ENCODE measurements around the gene NRG3.
"Not testable (repeated sequence)": the region's sequence is repeated elsewhere in the genome, so short reads cannot be mapped to it uniquely, and the experiment has no call there.

The NRG3 gene

DNA sequence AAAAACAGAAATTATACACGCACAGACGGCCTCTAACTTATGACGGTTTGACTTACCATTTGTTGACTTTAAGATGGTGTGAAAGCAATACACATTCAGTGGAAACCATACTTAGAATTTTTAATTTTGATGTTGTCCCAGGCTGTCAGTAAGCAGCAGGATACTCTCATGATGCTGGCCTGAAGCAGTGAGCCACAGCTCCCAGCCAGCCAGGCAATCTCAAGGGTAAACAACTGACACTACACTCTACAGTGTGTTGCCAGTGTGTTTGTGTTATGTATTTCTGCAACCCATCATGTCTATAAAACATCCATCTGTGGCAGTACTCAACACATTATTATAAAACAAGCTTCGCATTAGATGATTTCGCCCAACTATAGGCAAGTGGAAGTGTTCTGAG, 747.5 kb downstream of the NRG3 start:
- DNase-seq: no peak

- no peak for DNase-seq
Observed at GRCh38 chr10:82625512-82626189, 750.7 kb downstream of the NRG3 start.

GRCh38 chr10:82628373-82628772, 753.4 kb downstream of the NRG3 start:
- no peak for DNase-seq

DNA sequence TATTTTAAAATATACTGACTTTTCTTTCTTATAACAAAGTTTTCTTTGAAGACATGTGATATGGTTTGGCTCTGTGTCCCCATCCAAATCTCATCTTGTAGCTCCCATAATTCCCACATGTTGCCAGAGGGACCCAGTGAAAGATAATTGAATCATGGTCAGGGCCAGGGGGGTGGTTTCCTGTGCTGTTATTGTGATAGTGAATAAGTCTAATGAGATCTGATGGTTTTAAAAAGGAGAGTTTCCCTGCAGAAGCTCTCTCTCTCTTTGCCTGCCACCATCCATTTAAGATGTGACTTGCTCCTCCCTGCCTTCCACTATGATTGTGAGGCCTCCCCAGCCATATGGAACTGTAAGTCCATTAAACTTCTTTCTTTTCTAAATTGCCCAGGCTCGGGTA, 768.1 kb downstream of the NRG3 start:
- no peak for DNase-seq

- DNase-seq: no peak
Observed at GRCh38 chr10:82643601-82644000, 768.6 kb downstream of the NRG3 start.

DNA sequence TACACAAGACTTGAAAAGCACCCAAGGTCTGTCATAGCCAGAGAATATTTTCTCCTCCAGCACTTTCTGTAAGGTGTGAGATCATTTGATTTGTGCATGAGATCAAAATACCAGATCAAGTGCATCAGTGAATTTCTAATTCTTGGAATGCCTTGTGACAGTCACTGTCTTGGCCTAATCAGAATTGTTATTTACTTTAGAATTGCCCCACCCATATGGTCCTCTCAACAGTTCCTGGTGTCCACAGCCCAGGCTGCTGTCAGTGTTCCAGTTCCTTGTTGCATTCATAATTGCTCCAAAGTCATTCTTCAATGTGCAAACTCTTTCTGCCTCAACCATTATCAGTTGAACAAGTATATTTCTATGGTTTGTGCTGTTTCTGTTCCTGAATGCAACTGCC, 770.2 kb downstream of the NRG3 start:
- DNase-seq: no peak

- DNase-seq: no peak
Observed at GRCh38 chr10:82653244-82654155, 778.5 kb downstream of the NRG3 start.

GRCh38 chr10:82660205-82660604, 785.2 kb downstream of the NRG3 start:
- DNase-seq: no peak

DNA sequence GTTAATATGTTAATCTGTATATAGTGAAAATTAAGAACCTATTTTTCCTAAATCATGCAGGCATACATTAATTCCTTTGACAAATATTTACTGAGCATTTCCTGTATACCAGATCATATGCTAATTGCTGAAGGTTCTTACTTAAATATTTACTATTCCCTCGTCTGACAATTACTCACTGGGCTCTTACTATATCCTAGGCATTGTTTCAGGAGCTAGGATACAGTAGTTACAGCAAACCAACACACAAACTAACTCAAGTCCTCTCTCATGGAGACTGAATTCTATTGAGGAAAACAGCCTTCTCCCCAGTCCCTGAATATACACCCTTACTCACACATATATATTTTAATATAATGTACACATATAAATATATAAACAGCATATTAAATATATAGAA, 786.0 kb downstream of the NRG3 start:
- no peak for DNase-seq

DNA sequence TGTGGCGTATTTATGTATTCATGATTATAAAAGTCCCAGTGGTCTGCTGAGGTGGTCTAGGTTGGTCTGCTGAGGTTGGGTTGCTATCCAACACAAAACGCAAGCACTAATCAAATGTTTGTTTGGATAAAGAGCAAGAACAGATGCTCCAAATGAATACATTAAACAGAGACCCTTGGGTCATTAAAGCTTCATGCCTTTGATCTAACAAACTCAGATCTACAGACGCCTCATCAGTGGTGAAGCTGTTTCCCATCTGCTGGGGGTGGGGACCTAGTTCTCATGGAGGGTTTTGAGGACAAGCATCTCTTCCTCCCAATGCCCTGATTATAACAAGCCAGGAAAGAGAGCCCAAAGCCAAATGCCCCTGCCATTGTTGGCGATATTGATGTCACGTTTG, 786.7 kb downstream of the NRG3 start:
- DNase-seq: no peak

GRCh38 chr10:82668221-82668895, 793.4 kb downstream of the NRG3 start:
- DNase-seq: no peak

DNA sequence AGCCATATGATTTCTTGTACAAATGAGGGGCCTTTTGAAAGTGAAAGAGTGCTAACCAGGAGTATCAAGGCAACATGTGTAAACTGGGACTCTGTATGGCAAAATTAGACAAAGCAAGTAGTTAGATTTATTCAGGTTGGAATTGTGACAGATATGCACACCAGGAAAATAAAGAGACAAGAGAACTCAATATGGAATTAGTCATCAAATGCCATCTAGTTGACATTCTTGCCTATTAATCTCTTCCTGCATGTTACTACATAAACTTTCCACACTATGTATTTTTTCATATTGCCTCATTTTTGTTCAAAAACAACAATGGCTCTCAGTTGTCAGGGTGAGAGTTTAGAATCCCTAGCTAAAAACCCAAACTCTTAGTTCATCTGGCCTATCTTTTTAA, 799.0 kb downstream of the NRG3 start:
- DNase-seq: no peak

DNA sequence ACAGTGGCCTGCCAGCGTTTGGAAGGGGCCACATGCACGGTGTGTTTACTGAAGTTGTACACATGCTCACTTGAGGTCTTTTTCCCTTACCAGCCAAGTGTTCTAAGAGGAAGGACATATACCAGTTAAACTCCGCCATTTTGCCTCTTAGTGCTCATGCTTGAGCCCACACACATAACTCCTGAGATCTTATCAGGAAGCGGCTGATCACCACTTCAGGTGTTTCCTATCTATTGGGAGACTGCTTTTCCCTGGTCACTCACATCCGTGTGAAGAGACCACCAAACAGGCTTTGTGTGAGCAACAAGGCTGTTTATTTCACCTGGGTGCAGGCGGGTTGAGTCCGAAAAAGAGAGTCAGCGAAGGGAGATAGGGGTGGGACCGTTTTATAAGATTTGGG, 802.9 kb downstream of the NRG3 start:
- not testable (repeated sequence) for DNase-seq

GRCh38 chr10:82678451-82678850, 803.5 kb downstream of the NRG3 start:
- not testable (repeated sequence) for DNase-seq

- DNase-seq: no peak
Observed at GRCh38 chr10:82680608-82681007, 805.6 kb downstream of the NRG3 start.

- DNase-seq: no peak
Observed at GRCh38 chr10:82683945-82684344, 809.0 kb downstream of the NRG3 start.

GRCh38 chr10:82685087-82685486, 810.1 kb downstream of the NRG3 start:
- DNase-seq: no peak

- no peak for DNase-seq
Observed at GRCh38 chr10:82691211-82691610, 816.2 kb downstream of the NRG3 start.

DNA sequence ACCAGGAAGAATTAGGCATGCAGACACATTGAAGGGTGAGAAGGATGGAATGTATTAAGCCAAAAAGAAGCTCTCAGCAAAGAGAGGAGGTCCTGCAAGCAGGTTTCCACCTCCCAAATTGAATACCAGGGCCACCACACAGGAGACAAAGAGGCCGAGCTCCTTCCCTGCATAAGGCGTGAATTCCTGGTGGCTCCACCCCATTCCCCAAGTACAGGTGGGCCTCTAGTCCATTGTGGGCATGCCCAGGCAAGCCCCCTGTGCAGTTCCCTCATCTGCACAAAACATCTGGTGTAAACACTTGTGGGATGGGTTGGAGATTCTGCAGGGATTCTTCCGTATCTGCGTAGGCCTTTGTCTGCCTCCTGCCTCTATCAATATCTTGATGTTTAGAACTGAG, 817.5 kb downstream of the NRG3 start:
- no peak for DNase-seq

- DNase-seq: no peak
Observed at GRCh38 chr10:82721831-82722230, 846.8 kb downstream of the NRG3 start.

DNA sequence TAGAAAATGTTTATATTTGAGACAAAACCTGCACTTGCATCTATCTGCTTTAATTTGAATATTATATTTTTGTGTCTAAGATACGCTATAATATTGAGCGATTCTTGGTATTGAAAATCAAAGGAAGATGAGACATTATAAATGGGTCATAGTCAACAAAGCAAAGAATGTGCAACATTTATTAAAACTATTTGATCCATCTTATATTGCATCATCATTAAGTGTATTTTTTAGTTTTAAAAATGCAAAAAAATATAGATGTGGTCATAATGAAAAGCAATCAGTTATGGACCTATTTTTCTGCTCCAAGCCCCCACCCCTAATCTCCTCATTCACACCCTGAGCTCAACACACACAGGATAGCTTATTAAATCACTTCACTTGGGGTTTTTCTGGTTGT, 847.3 kb downstream of the NRG3 start:
- DNase-seq: no peak

DNA sequence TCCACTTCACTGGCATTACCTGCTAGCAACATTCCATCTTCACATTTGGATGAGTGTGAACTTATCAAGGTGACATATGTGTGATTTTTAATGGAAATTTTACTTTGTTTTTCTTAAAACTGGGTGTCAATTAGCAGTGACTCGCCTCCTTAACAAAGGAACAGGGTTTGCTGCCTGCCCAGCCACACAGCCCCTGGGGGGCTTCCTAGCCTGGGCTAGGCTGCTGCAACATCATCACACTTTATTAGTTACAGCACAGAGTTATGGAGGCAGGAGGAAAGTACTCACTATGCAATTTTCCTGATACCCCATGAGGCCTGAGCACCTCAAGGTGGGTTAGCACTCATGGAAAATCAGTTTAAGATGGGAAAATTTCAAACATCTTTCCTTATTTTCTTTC, 861.3 kb downstream of the NRG3 start:
- no peak for DNase-seq

DNA sequence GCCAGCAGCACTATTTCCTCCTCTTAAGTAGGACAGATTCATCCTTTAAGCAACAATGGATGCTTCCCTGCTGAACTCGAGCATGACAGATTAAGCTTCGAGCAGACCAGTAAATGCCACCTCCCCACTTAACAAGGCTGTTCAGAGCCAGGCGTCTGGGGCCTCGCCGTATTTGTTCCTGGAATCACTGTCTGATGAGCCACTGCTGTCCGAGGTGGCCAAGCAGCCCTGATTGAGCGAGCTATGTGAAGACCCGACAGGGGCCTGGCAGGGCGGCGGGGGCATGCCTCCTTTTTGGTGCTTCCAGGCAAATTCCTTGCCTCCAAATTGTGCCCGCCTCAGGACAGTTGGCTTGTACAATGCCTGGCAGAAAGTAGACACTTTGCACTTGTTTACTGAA, 862.6 kb downstream of the NRG3 start:
- no peak for DNase-seq

DNA sequence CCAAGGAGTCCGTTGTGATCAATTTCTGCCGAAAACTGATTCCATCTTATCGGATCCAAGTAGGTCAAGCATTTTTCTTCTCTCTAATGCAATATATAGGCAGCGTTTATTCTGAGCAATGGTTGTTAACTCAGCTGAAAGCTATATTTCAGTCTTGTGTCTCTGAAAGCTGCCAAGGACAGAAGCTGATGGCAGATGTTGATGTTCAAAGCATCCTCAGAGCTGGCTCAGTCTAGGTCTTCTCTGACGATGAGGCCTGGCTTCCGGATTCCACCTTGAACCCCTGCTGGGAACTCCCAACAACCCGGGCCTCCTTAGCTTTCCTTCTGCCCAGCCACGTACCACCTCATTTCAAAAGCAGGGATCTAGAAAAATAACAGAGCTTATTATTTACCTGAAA, 863.6 kb downstream of the NRG3 start:
- no peak for DNase-seq

All from hematopoietic multipotent progenitor cell treated with erythropoietin and hydrocortisone succinate and interleukin-3 and kit ligand, for 6 days (in vitro differentiated cells).